Measurements from ENCODE around the gene CCSER1.
"Not testable (repeated sequence)": the region's sequence is repeated elsewhere in the genome, so short reads cannot be mapped to it uniquely, and the experiment has no call there.

The CCSER1 gene

DNA sequence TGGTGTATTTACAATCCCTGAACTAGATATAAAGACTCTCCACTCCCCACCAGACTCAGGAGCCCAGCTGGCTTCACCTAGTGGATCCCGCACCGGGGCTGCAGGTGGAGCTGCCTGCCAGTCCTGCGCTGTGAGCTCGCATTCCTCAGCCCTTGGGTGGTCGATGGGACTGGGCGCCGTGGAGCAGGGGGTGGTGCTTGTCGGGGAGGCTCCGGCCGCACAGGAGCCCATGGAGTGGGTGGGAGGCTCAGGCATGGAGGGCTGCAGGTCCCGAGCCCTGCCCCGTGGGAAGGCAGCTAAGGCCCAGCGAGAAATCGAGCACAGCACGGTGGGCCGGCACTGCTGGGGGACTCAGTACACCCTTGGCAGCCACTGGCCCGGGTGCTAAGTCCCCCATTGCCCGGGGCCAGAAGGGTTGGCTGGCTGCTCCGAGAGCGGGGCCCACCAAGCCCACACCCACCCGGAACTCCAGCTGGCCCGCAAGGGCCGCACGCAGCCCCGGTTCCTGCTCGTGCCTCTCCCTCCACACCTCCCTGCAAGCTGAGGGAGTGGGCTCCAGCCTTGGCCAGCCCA, 1090.7 kb downstream of the CCSER1 start:
- DNase-seq: not testable (repeated sequence)

DNA sequence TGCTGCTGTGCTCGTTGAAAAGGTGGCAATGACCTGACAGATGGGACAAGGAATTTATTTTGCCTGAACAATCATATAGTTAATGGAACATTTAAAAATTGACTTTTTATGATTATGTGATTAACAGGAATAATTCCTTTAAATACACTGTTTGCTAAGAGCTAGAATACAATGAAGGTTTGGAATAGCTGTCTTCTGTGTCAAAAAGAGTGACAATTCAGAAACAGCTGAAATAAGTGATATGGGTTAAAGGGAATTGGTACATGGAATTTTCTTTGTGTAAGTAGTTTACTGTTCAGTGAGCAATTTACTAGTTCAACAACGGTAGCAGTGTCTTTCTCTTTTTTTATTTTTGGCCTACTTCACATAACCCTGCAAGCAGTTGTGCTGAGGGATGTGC, 1093.1 kb downstream of the CCSER1 start:
- peak in 1 of 2 experiments; percentile 11 for DNase-seq

DNA sequence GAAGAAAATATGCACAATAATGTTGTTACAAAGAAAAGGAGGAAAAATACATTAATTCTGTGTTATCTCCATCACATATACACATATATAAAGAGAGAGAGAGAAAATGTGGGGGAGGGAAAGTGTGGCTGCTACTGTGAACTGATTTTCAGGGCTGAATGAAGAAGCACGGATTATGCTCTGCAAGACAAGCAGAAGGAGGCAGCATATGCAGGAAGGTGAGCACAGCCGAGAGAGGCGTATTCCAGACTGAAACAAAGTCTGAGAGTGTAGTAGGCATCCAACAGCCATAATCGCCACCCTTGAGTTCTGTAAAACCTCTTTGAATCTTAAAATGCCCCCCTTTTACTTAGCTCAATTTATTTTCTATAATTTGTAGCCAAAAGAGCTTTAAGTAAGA, 1094.8 kb downstream of the CCSER1 start:
- DNase-seq: no peak

DNA sequence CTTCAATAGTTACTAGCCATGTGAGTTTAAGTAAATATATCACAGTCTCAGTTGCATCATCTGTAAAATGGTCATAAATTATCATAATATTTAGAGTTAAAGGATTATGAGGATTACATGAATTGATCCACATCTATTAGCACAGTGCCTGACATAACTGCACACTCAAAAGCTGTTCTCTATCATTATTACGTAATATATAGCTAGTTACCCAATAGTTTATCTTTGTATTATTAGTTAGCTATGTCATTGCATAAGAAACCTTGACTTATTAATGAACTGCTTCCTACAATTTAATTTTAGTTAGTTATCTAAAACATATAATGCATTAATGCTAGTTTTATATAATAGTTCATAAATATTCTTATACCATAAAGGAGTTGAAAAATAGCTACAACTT, 1099.7 kb downstream of the CCSER1 start:
- no peak for DNase-seq

DNA sequence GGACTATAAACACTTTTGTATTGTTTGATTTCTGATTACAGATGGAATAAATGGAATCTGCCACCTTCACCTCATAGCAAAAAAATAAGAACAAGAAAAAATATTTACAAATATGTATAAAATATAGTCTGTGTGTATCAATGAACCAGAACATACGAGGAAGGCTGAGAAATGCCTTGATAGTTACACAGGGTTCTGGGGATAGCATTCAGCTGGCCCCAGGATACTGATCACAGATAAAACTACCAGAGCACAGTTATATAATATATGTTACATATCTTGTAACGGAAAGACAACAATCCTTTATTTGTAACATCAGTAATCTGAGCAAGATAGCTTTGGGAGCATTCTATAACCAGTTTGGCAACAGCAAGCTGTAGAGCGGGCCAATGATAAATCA, 1101.5 kb downstream of the CCSER1 start:
- DNase-seq: no peak

DNA sequence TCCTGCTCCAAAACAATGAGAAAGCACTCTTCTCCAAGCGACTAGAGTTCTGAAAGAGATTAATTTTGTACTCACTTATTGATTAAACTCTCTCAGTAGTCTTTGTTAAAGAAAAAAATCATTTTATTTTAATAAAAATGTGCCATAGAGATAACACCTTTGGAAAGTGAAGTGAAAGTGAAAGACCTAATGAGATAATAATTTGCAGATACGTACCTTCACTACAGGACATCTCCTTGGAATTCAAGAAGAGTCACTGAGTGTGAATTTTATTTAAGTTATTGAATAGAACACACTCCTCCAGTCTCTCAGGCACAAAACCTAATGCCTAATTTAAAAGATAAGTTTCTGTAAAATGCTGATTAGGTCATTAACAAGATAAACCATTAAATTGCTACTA, 1106.0 kb downstream of the CCSER1 start:
- no peak for DNase-seq

DNA sequence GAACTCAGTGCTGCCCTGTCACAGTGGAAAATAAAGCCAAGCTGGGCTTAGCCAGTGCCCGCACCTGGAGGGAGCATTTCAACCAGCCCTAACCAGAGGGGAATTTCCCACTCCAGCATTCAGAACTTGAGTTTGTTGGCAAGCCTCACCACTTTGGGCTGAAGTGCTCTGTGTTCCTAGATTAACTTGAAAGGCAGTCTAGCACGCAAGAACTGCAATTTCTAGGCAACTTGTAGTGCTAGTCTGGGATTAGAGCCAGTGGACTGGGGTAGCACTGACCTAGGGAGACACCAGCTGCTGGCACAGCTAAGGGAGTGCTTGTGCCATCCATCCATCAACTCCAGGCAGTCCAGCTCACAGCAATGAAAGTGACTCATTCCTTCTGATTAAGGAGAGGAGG, 1115.9 kb downstream of the CCSER1 start:
- DNase-seq: peak; percentile 63 to 86

DNA sequence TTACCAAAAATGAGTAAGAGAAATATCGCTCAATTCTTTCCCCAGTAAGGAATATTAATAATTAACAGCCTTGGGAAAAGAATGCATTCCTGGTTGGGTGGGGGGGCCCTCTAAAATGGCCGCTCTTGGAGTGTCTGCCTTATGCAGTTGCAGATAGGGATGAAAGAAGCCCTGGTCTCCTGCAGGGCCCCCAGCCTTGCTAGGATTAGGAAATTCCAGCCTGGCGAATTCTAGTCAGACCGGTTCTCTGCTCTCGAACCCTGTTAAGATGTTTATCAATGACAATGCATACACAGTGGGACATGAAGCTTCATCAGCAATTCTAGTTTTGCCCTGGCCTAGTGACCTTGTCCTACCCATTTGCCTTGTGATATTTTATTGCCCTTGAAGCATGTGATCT, 1128.8 kb downstream of the CCSER1 start:
- DNase-seq: no peak

DNA sequence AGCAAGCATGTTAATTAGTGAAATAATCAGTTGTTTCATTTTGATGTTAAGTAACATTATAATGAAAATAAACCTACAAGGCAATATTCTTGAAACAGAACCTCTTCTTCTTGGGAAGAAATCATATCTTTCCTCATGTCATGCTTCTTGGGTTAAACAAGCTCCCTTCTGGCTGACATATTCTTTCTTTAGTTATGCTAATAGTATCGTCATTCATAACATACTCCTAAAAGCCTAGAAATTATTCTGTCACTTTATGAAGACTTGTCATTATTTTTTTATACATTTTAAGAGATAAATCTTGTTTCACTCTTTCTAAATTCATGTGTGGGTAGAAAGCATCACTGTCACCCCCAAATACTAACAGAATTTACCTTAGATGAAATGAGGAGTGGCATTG, 1129.6 kb downstream of the CCSER1 start:
- DNase-seq: no peak

DNA sequence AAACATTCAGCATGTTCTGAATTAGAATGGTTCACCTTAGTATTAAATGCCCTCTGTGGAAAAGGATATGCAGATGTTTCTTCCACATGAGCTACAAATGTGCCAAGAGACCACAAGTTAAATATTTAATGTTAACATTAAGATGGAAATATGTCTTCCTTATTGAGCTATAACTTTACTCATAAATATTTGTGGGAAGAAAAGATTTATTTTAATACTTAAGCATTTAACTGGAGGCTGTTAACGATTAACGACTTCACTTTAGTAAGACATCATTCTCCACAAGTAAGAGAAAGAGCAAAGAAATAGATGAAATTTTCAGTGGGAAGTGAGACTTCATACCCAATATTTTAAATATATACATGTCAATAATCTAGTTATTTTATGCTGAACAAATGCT, 1130.5 kb downstream of the CCSER1 start:
- no peak for DNase-seq

DNA sequence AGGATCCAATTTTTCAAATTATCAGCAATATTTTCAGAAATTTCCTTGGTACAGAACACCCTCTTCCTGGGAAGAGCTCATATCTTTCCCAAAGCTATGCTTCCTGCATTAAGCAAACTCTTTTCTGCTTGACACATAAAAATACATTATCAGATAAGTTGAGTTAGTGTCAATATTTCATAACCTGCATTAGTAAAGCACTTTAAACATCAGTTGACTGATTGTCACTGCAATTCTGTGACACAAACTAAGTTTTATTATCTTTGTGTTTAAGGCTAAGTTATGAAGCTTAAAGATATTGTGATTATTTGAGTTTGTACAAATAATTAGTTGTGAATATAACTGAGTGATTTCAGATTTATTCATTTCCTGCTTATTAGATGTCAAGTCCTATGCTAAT, 1131.1 kb downstream of the CCSER1 start:
- DNase-seq: no peak

DNA sequence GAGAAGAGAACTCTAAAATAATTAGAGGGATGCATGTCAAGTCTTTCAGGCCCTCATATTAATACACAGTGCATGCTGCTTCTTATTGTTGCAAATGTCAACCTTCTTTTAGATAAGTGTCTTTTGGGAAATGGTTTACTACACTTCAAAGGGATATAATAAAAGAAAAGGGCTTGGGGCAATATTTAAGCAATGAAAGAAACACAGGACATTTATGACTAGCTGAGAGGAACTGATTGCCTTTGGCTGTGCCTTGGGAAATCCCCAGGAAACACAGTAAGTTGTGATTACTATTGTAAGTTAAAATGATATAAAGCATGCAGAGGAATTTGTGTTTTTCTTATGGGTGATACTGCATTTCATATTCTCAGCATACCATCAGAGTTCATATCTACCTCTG, 1140.3 kb downstream of the CCSER1 start:
- DNase-seq: no peak

DNA sequence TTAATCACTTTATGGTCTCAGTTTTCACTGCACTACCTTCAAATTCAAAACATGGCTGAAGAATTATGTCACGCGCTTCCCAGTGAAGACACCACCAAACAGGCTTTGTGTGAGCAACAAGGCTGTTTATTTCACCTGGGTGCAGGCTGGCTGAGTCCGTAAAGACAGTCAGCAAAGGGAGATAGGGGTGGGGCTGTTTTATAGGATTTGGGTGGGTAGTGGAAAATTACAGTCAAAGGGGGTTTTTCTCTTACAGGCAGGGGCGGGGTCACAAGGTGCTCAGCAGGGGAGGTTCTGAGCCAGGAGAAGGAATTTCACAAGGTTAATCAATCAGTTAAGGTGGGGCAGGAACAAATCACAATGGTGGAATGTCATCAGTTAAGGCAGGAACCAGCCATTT, 1141.3 kb downstream of the CCSER1 start:
- DNase-seq: not testable (repeated sequence)

DNA sequence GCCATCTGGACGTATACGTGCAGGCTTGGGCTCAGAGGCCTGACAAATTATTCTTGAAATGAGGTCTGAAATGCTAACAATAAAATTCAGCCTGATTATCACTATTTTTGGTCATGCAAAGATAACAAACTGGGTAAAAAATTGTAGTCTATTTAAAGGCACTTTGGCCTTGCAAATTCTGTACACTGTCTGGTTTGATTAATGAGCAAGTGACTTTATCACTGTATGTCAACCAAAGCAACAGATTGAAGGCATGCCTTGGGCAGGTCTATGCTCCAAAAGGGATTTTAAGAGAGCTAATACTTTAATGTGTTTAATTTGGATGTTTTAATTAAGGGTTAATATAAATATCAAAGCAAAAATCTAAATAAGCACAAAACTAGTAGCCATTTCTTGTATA, 1141.7 kb downstream of the CCSER1 start:
- no peak for DNase-seq

DNA sequence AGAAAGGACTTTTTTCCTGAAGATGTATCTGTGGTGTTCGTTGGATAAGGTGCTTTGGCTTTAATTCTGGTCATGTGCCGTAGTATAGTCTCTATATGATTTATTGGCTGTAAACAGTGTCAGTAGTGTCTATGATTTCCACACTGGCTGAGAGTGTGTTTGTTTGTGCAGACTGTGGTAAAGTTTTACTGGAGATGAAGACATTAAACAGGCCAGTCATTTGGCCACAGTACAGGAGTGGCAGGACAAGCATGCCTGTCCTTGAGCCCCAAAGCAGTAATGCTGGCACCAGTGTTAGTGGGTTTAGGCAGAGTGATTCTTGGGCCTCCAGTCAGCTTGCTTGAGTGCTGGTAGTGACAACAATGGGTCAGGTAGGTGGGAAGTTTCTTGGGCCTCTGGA, 1152.7 kb downstream of the CCSER1 start:
- no peak for DNase-seq

DNA sequence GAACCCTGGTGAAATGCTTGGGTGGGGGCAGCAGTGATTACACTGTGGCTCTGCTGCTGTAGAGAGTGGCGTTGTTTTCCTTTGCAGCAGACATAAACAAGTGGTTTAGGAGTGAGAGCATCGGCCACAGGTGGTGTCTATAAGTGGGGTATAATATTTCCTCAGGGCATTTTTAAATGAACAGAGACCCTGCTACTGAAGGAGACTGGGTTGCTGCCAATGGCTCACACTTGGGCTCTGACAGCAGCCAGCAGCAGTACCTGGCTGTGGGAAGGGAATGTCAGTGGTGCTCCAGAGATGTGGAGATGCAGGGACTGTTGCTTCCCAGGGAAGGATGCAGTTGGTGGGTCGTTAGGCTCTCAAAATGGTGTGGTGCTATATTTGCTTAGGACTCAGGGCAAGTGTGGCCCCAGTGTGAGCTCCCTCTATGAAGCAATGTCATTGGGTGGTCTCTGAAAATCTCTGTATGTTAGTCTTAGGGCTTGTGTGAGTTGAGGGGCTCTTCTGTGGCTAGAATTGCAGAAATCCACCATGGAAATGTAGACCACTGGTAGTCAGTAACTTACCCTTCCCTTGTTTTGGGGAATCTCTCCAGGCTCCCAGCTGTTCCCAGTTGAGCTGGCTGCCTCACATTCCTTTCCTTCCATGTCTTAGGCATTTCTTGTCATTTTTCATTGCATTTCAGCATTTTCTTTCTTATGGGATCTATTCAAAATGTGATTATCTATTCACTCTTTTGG, 1153.5 kb downstream of the CCSER1 start:
- DNase-seq: no peak

DNA sequence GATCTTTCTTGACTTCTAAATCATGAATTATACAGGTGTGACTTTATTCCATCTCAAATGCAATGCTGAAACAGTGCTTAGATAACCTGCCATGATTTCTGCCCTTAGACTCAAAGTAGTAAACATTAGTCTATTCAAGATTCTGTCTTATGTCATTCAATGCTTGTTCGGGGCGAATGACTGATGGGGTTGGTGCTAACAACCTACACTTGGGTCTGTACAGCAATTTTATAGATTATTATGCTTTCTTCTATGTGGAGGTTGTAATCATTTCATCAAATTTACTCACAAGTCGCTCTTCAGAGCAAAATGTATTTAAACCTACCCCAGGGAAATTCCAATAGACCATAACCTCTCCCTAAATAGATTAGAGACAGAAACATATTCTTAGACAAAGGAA, 1155.0 kb downstream of the CCSER1 start:
- DNase-seq: no peak

DNA sequence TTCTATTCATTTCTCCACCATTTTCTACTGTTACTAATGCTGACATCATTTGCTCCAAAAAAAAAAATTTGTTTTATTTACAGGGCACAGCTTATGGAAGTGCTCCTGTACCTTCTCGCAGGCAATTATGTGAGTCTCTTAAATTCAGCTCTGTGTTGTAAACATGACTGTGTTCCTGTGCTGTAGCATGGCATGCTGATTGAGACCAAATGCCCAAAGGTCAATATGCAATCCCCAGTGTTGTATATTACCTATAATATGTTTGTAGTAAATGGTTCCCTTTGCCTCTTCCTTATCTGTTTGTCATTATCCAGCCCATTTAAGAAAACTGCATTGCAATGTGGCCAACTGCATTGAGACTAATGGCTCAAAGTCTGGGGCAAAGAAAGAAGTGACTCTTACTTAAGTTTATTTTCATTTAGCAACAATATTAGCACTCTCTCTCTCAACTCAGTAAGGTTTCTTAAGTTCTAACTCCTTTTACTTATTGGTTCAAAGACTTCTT, 1156.6 kb downstream of the CCSER1 start:
- no peak for DNase-seq

DNA sequence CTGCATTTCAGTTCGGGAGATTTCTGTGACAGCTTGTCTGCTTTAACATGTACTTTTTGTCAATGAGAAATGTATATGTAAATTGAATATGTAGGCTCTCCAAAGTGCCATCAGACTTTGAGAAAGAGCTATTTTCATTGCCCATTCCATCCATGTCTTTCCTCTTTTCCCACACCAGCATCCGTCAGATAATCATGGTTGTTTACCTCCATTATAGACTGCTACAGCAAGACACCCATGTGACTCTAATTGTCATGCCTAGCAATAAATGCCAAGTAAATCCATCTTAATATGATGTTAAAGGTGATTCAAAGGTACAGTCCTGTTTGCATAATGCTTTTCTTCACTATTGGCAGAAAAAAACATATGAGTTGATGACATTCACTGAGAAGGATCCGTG, 1157.3 kb downstream of the CCSER1 start:
- no peak for DNase-seq

DNA sequence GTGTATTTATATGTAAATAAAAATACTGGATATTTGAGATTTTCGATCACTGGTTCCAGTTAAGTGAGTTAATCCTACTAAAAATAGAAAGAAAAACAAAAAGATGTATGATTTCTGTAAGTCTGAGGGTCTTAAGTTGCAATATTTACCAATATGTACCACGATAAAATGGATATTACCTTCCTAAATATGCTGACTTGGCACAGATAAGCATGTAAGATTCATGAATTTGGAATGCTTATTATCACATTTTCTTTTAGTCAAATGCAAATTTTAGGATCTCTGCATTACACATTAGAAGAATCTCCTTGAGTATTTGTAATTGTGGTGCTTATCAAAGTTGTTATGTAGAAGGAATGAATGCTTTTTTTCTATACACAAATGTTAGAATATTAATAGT, 1158.3 kb downstream of the CCSER1 start:
- no peak for DNase-seq

DNA sequence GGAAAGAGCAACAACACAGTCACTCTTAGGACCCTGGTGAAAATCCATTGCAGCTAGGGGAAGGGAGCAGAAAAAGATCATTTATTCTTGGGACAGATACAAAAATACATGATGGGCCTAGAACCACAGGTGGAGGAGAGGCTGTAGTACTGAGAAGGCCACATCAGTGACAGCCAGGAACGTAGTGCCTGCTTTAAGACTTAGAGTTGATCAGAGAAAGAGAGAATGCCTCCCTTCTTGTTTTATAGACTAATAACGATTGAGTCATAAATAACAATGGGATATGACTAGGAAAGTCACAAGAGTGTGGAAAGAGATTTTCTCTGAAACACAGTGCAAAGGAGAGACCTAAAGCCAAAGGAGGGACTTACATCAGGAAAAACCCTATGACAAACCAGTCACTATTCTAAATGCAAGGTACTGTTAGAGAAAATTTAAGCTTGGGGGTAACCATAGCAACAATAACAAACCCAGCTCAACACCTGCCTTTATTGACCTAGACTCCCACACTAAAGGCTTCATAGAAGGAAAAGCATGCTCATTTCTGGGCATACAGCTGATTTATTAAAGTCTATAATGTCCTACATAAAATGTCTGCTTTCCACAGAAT, 1161.6 kb downstream of the CCSER1 start:
- no peak for DNase-seq

DNA sequence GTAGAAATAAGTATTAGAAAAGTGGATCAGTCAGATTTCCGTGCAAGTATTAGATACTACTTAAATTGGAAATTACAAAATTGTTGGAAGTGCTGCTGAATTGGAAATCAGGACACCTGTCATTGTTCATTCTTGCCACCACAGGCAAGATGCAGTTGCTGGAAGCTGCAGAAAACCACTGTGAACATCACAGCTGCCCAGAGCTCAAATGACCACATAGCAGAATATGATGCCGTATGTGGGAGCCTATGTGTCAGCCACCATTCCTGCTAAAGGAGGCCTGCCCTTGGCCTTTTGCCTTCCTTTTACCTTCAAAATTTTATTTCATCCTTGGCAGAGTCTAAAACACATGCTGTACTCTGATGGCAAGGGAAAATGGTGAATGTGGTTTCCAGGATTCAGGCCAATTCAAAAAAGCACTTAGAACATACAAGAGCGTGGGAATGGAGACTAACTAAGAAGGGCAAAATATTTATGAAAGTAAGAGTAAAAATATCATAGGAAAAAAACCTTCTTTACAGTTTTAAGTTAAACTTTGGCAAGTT, 1171.0 kb downstream of the CCSER1 start:
- DNase-seq: no peak

DNA sequence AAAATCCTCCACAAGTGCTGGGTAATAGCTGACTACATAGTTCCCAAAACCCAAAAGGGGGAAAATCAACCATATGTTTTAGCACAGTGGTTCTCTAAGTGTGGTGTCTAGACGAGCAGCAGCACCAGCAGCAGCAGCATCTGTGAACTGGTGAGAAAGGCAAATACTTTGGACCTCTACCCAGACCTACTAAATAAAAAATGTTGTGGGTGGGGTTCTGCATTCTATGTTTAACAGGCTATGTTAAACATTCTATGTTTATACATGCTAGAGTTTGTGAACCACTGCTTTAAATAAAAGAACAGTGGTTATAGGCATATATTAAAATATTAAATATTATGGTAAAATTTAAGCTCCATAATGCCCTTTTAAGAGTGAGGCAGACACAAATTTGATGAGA, 1171.6 kb downstream of the CCSER1 start:
- peak in 1 of 2 experiments; percentile 3 for DNase-seq

DNA sequence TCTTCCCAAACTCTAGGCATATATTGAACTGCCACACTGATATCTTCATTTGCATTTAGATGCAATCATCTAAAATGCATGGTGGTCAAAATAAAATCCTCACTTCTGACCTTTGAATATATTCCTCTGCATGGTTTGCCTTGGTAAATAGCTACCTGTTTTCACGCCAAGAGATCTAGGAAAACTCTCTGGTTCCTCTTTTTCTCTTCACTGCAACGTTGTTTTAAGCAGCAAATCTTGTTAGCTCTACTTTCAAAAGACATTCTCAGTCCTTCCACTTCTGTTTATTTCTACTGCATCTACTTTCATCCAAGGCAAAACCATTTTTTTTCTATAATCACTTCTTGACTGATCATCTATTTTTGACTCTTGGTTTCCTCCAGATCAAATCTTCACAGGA, 1174.9 kb downstream of the CCSER1 start:
- DNase-seq: no peak
